K562 (cell line): Measurements from ENCODE around the gene LRRC39. TPM values are rescaled to one million over a fixed set of nuclear protein-coding genes. Genes with fewer than 3 reads are reported as not detected.
A peak's percentile ranks its signal among the peaks of the same experiment; 100 is the strongest.

Experiments
- BCL6 ChIP-seq: fragments of 250-450 bp; sonication (Bioruptor Pico); IDR thresholded peaks from 2 replicates; pipeline ENCODE4 v1.4.0; 2020
- CEBPB ChIP-seq: fragments of 450-650 bp; IDR thresholded peaks from 2 replicates; pipeline ENCODE4 v1.6.1; 2016; ENCODE audit warnings: missing genetic modification characterization, missing compliant biosample characterization
- EGR1 ChIP-seq: fragments of 450-650 bp; conservative IDR thresholded peaks from 2 replicates; pipeline ENCODE4 v1.6.1; 2017; ENCODE audit warnings: mild to moderate bottlenecking
- ERF ChIP-seq: fragments of 450-650 bp; formaldehyde crosslinking; IDR thresholded peaks from 2 replicates; pipeline ENCODE4 v1.4.0; 2020; ENCODE audit warnings: mild to moderate bottlenecking, mixed read lengths
- MAX ChIP-seq: sonication (generic); formaldehyde crosslinking; IDR thresholded peaks from 2 replicates; pipeline ENCODE4 v1.9.0; 2022; ENCODE audit warnings: mild to moderate bottlenecking, missing genetic modification reagents
- MCM7 ChIP-seq, 2 experiments: fragments of 450-650 bp; IDR thresholded peaks; 2 replicates each; pipeline ENCODE4 v1.6.1; 2016 to 2018
- MED1 ChIP-seq: sonication (generic); formaldehyde crosslinking; IDR thresholded peaks from 2 replicates; pipeline ENCODE4 v1.8.1; 2023; ENCODE audit warnings: missing genetic modification reagents, borderline replicate concordance
- NCOA4 ChIP-seq: fragments of 450-650 bp; IDR thresholded peaks from 2 replicates; pipeline ENCODE4 v1.6.1; 2018; ENCODE audit warnings: mild to moderate bottlenecking; ENCODE audit not compliant: partially characterized antibody
- SAFB2 ChIP-seq: fragments of 200-400 bp; formaldehyde crosslinking; IDR thresholded peaks from 2 replicates; pipeline ENCODE4 v1.6.1; 2018; ENCODE audit warnings: borderline replicate concordance, low read length, low read depth, moderate library complexity; ENCODE audit not compliant: severe bottlenecking
- SETDB1 ChIP-seq: IDR thresholded peaks from one replicate; pipeline ENCODE4 v1.6.1; 2012; ENCODE audit warnings: low read length, control low read depth, inconsistent platforms
- SMAD4 ChIP-seq: fragments of 250-450 bp; sonication (Bioruptor Pico); conservative IDR thresholded peaks from 2 replicates; pipeline ENCODE4 v1.8.0; 2021; ENCODE audit warnings: inconsistent platforms, mild to moderate bottlenecking, moderate library complexity
- TAF15 ChIP-seq: fragments of 200-400 bp; formaldehyde crosslinking; IDR thresholded peaks from 2 replicates; pipeline ENCODE4 v1.6.1; 2017; ENCODE audit warnings: mild to moderate bottlenecking, low read depth, low read length, moderate library complexity
- TFAP4 ChIP-seq: sonication (generic); formaldehyde crosslinking; IDR thresholded peaks from 2 replicates; pipeline ENCODE4 v1.8.0; 2022; ENCODE audit warnings: missing genetic modification reagents, mild to moderate bottlenecking, moderate library complexity, borderline replicate concordance
- ZNF232 ChIP-seq: sonication (generic); formaldehyde crosslinking; IDR thresholded peaks from 2 replicates; pipeline ENCODE4 v1.8.0; 2022; ENCODE audit warnings: mild to moderate bottlenecking, missing genetic modification reagents
- ZNF436 ChIP-seq: fragments of 250-450, 450-650 bp; sonication (Bioruptor Pico); formaldehyde crosslinking; IDR thresholded peaks from 2 replicates; pipeline ENCODE4 v1.7.0; 2020; ENCODE audit warnings: mild to moderate bottlenecking
- ZNF561 ChIP-seq: fragments of 450-650 bp; formaldehyde crosslinking; conservative IDR thresholded peaks from 2 replicates; pipeline ENCODE4 v1.4.0; 2020; ENCODE audit warnings: mild to moderate bottlenecking, moderate library complexity
- polyA plus RNA-seq, 8 experiments: library from polyadenylated mRNA; depleted of rRNA in 4 of 8; stranded (reverse) in 5 of 8; unstranded in 3 of 8; fragments of >200 nt; fragmentation: Nextera tagmentation in 2 of 8; fragmentation: Illumina TruSeq in 1 of 8; extraction: Ambion mirVana in 2 of 8; extraction: Trizol in 1 of 8; gene quantifications; 2 replicates each; pipeline versions ENCODE4 v1.2.1 to v1.2.3, GENCODE V29; 2011 to 2014; ENCODE audit warnings: inconsistent platforms in 1 of 8, missing spikeins in 1 of 8
- total RNA-seq, 7 experiments: library from RNA; depleted of rRNA in 6 of 7; stranded (reverse); fragments of >200 nt in 6 of 7; fragmentation: Illumina TruSeq in 2 of 7; extraction: Trizol in 2 of 7; gene quantifications; 2 replicates each; pipeline versions ENCODE4 v1.2.1 to v1.2.3, GENCODE V29; 2011 to 2021; ENCODE audit warnings: low replicate concordance in 1 of 7

Gene LRRC39
- total and polyA plus RNA-seq, 9 of the 15 experiments (the other 6 are each of a cell fraction or from before 2014, with no cell fraction given) = 1.00 to 3.1 (median 1.3) TPM

- no peak for TF ChIP-seq TFAP4
- no peak for TF ChIP-seq ZNF232
- TF ChIP-seq MAX (CRISPR knock-in tag) = no peak
- no peak for TF ChIP-seq SETDB1
- no peak for TF ChIP-seq EGR1
- TF ChIP-seq MCM7 (IDR thresholded peaks at IDR 0.05) = no peak
- no peak for TF ChIP-seq ZNF561
- TF ChIP-seq ERF (CRISPR knock-in tag) = no peak
- no peak for TF ChIP-seq NCOA4
- TF ChIP-seq SMAD4 = no peak
- TF ChIP-seq MED1 (CRISPR knock-in tag) = no peak
- TF ChIP-seq TAF15 = no peak
- TF ChIP-seq CEBPB = peak; percentile 84
- TF ChIP-seq SAFB2 = no peak
- TF ChIP-seq BCL6 = no peak
- TF ChIP-seq ZNF436 = no peak
These were observed 41.8 kb upstream of the LRRC39 start (continued) for GRCh38 chr1:100219883-100220282.
